MG63 (cell line): Measurements from ENCODE around the gene TMOD4. TPM values are rescaled to one million over a fixed set of nuclear protein-coding genes. Genes with fewer than 3 reads are reported as not detected.
"Not testable (repeated sequence)": the region's sequence is repeated elsewhere in the genome, so short reads cannot be mapped to it uniquely, and the experiment has no call there.

Experiments
- DNase-seq: peaks from one replicate; pipeline ENCODE4 v3.0.0-alpha.2; 2020
- H3K27me3 ChIP-seq: fragments of 250-450 bp; sonication (Bioruptor Pico); 2 replicates; pipeline ENCODE4 v1.5.1; 2020; ENCODE audit warnings: mild to moderate bottlenecking, moderate library complexity
- H3K36me3 ChIP-seq: fragments of 250-450 bp; sonication (Bioruptor Pico); 2 replicates; pipeline ENCODE4 v1.5.1; 2020; ENCODE audit warnings: mild to moderate bottlenecking, moderate library complexity
- H3K4me3 ChIP-seq: fragments of 250-450 bp; sonication (Bioruptor Pico); 2 replicates; pipeline ENCODE4 v1.5.1; 2020; ENCODE audit warnings: mild to moderate bottlenecking, moderate library complexity
- H3K9me3 ChIP-seq: fragments of 250-450 bp; sonication (Bioruptor Pico); 2 replicates; pipeline ENCODE4 v1.5.1; 2020; ENCODE audit warnings: mild to moderate bottlenecking, moderate library complexity
- total RNA-seq: library from RNA; depleted of rRNA; stranded (reverse); fragments of >200 nt; shearing (Covaris generic); gene quantifications from 2 replicates; pipeline ENCODE4 v1.2.3, GENCODE V29; 2014; ENCODE audit warnings: low replicate concordance; rRNA removed

Gene TMOD4
- not detected in 2 replicates for total RNA-seq

DNA sequence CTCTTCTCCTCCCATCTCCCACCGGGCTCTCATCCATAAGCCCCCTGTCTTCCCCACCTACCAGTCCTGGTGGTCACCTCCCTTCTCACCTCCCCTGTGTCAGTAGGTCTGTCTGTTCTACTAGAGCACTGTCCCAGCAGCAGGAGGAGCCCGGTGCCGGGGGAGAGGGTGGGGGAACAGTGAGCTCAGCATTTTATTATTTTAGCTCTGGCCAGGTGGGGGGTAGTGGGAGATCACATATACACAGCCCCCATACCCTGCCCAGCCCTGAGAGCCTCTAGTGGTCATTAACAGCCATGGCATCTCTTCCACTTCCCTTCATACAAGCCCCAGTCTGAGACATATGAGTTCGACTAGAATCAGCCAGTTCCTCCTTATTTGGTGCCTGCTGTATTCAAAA is at the start of gene TMOD4:
Gene TMOD4, minus strand, starts transcription at position 119 of the 400 bp plus-strand sequence. CDS start 1,106 bp downstream, outside the sequence.
- Histone ChIP-seq H3K9me3 (no peaks in the 10 kb centered on the region), H3K4me3 (no peak within 1 kb of the TSS), H3K27me3 (no peaks in the 10 kb centered on the region), H3K36me3 (peaks cover 26% of the 10 kb centered on the region)
- no peak for DNase-seq

DNA sequence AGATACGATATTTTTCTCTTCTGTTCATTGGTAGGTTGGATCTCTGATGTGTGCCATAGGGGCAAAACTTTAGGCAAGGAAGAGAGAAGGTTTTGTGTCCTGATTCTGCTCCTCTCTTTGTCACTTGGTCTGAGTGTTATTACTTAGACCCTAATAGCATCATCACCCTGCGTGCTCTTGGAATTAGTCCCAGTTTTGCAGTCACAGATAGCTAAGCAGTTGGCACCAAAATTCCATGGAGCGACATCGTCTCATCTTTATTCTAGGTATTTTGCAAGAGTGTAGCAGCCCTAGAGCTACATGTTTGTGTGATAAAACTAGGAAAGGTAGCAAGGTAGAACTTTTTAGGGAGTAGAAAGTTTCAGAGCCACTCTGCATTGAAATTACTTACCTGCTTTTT is 46.3 kb upstream of the TMOD4 start:
- peak; percentile 32 for DNase-seq
- H3K36me3 ChIP-seq: peaks cover 80% of the 10 kb centered on the region
- H3K4me3 ChIP-seq: no peak overlapping the region
- H3K27me3 ChIP-seq: no peaks in the 10 kb centered on the region
- H3K9me3 ChIP-seq: no peaks in the 10 kb centered on the region

DNA sequence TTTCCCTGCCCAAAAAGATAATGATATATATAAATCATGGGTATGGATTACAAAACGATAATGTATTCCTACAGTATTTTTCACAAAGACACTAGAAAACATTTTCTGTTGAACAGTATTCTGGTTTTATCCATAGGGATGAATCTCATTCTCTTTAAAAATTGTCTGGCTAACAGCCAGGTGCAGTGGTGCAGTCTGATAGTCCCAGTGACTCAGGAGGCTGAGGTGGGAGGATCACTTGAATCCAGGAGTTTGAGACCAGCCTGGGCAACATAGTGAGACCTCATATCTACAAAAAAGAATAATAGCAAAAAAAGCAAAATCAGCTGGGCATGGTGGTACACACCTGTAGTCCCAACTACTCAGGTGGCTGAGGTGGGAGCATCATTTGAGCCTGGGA is 45.8 kb upstream of the TMOD4 start:
- Histone ChIP-seq H3K9me3 (no peaks in the 10 kb centered on the region), H3K27me3 (no peaks in the 10 kb centered on the region), H3K4me3 (no peak overlapping the region), H3K36me3 (peaks cover 78% of the 10 kb centered on the region)
- DNase-seq: no peak

DNA sequence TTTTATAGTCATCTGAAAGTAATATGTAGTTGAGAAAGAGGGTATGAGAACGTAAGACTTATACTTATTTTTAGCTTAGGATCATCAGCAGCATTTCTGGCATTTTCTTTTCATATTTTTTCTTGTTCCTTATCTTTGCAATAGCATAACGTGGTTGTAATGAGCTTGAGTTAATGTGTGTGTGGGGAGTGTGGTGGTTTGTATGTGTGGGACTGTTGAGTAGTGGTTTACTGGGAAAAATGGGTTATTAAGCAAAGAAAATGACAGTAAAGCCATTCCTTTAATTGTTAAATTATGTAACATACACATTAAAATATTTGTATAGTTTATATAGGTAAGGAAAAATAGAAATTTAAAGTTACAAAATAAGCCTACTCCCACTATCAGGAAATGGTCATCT is 37.8 kb upstream of the TMOD4 start:
- Histone ChIP-seq H3K27me3 (no peaks in the 10 kb centered on the region), H3K9me3 (no peaks in the 10 kb centered on the region), H3K4me3 (no peak overlapping the region), H3K36me3 (peaks cover 77% of the 10 kb centered on the region)
- DNase-seq: no peak

DNA sequence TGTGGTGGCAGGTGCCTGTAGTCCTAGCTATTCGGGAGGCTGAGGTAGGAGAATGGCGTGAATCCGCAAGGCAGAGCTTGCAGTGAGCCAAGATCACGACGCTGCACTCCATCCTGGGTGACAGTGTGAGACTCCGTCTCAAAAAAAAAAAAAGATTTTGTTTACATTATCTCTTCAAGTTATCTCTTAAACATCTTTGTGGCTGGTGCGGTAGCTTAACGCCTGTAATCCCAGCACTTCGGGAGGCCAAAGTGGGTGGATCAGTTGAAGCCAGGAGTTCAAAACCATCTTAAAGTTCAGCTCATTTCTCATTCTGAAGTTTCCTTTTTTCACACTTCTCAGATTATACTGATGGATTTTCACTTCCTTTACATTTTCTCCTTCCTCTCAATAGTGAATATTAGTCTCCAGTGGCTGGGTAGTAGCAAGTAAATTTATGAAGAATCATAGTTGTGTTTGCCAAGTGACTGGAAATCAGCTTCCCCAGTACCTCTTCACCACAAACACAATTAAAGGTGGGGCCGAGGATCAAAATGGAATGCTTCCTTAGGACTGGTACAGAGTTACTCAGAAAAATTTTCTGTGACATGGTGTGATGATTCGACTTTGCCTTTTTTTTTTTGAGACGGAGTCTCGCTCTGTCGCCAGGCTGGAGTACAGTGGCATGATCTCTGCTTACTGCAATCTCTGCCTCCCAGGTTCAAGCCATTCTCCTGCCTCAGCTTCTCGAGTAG is 36.4 kb upstream of the TMOD4 start:
- H3K36me3 ChIP-seq: peaks cover 75% of the 10 kb centered on the region
- no peaks in the 10 kb centered on the region for H3K27me3 ChIP-seq
- no peaks in the 10 kb centered on the region for H3K9me3 ChIP-seq
- no peak for DNase-seq
- H3K4me3 ChIP-seq: no peak overlapping the region

DNA sequence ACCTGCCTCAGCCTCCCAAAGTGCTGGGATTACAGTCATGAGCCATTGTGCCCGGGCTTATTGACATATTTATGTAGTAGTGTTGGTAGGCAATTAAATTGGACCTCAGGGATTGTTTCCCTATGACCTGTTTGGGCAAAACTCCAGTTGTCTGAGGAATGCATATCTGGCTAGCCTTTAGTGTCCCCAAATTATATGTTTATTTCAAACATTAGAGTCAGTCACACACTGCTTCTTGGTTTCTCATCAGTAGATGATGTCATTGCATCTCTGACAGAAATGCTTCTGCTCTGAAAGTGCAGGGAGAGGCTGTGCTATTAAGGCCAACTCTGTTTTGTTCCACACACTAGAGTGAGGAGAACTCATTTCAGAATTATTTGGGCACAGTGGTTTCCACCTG is 35.0 kb upstream of the TMOD4 start:
- no peaks in the 10 kb centered on the region for H3K27me3 ChIP-seq
- H3K36me3 ChIP-seq: peaks cover 80% of the 10 kb centered on the region
- DNase-seq: no peak
- H3K9me3 ChIP-seq: no peaks in the 10 kb centered on the region
- H3K4me3 ChIP-seq: no peak overlapping the region

DNA sequence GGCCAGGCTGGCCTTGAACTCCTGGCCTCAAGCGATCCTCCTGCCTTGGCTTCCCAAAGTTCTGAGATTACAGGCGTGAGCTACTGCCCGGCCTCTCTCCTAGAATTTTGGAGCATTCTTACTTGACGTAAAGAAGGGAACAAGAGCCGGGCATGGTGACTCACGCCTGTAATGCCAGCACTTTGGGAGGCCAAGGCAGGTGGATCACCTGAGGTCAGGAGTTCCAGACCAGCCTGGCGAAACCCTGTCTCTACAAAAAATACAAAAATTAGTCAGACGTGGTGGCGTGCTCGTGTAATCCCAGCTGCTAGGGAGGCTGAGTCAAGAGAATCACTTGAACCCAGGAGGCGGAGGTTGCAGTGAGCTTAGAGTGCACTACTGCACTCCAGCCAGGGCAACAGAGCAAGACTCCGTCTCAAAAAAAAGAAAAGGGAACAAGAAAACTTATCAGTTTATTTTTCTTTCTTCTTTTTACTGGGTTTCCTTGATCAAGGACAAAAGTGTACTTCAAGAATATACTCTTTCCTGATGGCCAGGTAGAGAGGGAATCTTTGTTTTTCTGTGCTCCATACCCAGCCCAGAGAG is 29.7 kb upstream of the TMOD4 start:
- peaks cover 87% of the 10 kb centered on the region for H3K36me3 ChIP-seq
- not testable (repeated sequence) for DNase-seq, H3K27me3 ChIP-seq

DNA sequence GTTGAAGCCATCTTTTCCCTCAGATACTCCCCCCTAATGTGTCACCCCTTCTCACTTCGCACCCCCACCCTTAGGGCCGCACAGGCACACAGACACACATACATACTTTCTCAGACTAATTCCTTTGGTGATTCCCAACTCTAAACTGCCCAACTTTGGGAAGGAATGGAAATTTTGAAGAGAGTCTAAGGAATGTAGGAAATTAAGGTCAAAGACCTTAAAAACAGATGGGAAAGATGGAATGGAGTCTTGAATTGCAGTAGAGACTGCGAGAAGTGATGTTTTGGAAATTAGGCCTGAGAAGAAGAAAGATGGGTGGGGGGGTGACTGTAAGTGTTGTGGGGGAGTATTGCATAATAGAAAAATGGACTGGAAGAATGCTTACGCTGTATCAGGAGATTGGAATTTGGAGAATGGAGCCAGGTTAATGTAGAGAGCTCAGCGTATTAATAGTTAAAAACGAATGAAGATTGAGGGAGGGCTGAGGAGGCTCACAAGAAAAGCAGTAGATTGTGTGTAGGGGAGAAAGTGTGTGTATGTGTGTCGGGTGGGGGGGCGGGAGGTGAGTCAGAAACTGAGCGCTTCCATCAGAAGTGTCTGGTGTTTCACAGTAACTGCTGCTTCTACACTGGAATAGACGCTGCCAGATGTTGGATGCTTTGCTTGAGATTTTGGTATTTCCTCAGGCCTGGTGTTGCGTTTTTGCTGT is 24.2 kb upstream of the TMOD4 start:
- peak; percentile 57 for DNase-seq
- H3K36me3 ChIP-seq: peaks cover 53% of the 10 kb centered on the region
- H3K27me3 ChIP-seq: no peaks in the 10 kb centered on the region
- H3K9me3 ChIP-seq: no peaks in the 10 kb centered on the region
- peak overlapping the region; percentile 98 for H3K4me3 ChIP-seq

More for the DNA sequence above, 29.7 kb upstream of the TMOD4 start:
- not testable (repeated sequence) for H3K4me3 ChIP-seq, H3K9me3 ChIP-seq

DNA sequence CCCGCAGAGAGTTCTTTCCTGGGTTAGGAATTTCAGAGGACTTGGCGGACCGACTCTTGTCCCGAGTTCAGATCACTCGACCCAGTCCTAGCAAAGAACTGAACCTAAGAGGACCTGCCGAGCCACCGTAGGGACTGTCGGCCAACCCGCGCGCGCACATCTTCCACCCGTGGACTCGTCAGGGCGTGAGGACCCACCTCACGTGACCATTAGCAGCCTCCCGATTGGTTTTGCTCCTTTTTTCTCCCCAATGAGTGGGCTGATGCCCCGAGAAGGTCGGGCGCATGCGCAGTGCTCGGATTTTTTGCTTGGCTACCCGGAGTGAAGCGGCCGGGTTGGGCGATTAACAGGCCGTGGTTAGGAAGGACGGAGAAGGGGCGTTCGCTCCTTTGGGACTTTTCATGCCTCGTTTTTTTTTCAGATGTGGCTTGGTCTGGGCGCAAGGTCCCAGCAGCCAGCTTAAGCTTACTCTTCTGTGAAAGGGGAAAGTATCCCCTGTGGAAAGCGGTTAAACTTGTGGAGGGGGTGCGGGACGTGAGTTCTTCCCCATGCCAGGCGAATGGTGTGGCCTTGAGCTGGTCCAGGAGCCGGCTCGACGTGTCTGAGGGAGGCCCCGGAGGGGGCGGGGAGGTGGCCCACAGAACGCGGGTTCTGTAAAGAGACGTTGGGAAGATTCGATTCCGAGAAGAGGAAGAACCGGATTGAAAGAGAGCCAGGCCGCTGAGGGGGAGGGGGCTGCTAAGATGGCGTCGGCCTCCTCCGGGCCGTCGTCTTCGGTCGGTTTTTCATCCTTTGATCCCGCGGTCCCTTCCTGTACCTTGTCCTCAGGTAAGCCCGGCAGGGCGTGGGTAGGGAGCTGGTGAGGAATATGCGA is 22.7 kb upstream of the TMOD4 start, which contains the start of gene PIP5K1A:
Gene PIP5K1A, plus strand, starts transcription at position 299 of the 874 bp plus-strand sequence. Its CDS starts 445 bp downstream, at position 744.
- Histone ChIP-seq H3K9me3 (no peaks in the 10 kb centered on the region), H3K4me3 (peak within 1 kb of the TSS; percentile 98), H3K27me3 (no peaks in the 10 kb centered on the region), H3K36me3 (peaks cover 39% of the 10 kb centered on the region)
- DNase-seq: peak; percentile 99

DNA sequence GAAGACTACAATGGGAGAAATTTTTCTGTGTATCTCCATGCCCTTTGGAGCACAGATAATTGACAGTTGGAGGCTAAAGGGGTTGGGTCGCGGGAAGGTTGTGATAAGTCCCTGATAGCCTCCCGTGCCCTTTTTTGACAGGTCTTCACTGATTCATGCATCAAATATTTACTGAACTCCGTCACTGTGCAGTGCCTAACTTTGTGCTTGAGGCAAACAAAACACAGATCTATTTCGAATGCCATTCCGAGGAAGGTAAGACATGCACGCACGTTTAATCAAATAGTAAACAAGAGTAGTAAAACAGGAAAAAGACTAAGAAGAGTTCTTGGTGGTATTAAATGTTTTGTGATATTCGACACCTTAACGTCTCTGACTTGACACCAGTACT is 22.1 kb upstream of the TMOD4 start:
- no peaks in the 10 kb centered on the region for H3K27me3 ChIP-seq
- DNase-seq: no peak
- no peaks in the 10 kb centered on the region for H3K9me3 ChIP-seq
- H3K4me3 ChIP-seq: peak overlapping the region; percentile 98
- H3K36me3 ChIP-seq: peaks cover 33% of the 10 kb centered on the region

DNA sequence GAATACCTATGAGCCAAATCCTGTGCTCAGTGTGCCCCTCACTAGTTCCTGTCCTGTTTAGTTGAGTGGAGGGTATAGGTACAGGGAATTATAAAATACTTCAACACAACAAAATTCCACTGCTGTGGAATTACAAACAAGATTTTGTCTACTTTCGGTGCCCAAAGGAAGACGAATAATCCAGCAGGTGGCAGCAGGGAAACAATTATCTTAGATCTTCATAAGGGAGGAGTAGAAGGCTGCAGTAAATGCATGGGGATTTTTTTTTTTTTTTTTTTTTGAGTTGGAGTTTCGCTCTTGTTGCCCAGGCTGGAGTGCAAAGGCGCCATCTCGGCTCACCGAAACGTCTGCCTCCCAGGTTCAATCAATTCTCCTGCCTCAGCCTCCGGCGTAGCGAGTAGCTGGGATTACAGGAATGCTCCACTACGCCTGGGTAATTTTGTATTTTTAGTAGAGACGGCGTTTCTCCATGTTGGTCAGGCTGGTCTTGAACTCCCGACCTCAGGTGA is 20.6 kb upstream of the TMOD4 start:
- Histone ChIP-seq H3K4me3 (peak overlapping the region; percentile 30), H3K27me3 (no peaks in the 10 kb centered on the region), H3K36me3 (peaks cover 18% of the 10 kb centered on the region), H3K9me3 (no peaks in the 10 kb centered on the region)
- DNase-seq: peak; percentile 68

DNA sequence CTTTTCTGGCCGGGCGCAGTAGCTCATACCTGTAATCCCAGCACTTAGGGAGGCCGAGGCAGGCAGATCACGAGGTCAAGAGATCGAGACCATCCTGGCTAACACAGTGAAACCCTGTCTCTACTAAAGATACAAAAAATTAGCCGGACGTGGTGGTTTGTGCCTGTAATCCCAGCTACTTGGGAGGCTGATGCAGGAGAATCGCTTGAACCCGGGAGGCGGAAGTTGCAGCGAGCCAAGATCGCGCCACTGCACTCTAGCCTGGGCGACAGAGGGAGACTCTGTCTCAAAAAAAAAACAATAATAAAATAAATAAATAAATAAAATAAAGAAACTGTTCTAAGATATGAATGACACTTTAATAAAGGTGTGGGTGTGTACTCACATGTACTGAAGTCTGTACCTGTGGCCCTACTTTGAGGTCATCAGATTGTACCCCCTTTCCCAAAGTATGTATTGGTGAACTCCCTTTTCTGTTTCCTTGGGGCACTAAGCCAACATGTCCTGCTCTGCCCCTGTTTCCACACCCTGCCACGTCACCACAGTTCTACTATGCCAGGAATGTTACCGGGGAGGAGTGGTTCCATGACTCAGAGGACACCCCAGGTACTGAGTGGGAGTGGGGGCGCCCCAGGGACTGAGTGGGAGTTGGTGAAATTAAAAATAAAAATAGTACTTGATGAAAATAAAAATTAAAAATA is 19.3 kb upstream of the TMOD4 start:
- DNase-seq: peak; percentile 85
- H3K36me3 ChIP-seq: peaks cover 11% of the 10 kb centered on the region
- H3K9me3 ChIP-seq, H3K4me3 ChIP-seq, H3K27me3 ChIP-seq: not testable (repeated sequence)

DNA sequence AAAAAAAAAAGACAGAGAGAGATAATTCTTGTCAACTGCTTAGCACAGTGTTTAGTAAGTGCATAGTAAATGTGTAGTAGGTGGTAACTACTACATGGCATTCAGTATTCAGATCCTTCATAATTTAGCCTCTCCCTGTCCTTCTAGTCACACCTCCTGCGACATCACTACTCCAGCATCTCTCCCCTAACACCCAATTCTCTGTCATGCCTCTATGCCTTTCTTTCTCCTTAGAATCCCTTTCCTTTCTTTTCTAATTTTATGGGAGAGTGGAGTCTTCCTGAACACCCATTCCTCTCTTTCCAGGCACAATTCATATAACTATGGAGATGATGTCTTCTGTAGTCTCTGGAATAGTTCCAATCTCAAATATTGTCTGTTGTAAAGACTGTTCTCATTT is 18.1 kb upstream of the TMOD4 start:
- H3K27me3 ChIP-seq: no peaks in the 10 kb centered on the region
- no peaks in the 10 kb centered on the region for H3K9me3 ChIP-seq
- peaks cover 7% of the 10 kb centered on the region for H3K36me3 ChIP-seq
- H3K4me3 ChIP-seq: no peak overlapping the region
- DNase-seq: no peak

DNA sequence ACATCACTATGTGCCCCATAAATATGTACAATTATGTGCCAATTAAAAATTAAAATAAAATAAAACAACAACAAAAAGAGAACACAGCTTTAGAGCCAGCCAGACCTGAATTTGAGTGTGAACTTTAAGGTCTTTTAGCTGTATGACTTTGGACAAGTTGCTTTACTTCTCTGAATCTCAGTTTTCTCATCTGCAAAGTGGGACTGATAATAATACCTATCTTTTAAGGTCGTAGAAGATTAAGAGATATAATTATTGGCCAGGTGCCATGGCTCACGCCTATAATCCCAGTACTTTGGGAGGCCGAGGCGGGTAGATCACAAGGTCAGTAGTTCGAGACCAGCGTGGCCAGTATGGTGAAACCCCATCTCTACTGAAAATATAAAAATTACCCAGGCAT is 17.5 kb upstream of the TMOD4 start:
- Histone ChIP-seq H3K9me3 (no peaks in the 10 kb centered on the region), H3K27me3 (no peaks in the 10 kb centered on the region), H3K4me3 (no peak overlapping the region), H3K36me3 (peaks cover 4% of the 10 kb centered on the region; the same call in 1 of the 2 replicates)
- DNase-seq: no peak

DNA sequence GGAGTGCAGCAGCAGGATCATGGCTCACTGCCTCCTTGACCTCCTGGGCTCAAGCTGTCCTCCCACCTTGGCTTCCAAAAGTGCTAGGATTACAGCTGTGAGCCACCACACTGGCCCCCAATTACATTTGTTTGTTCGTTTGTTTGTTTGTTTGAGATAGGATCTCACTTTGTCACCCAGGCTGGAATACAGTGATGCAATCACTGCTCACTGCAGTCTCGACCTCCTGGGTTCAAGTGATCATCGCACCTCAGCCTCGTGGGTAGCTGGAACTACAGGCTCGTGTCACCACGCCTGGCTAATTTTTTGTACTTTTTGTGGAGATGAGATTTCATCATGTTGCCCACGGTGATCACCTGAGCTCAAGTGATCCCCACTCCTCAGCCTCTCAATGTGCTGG is 16.3 kb upstream of the TMOD4 start:
- Histone ChIP-seq H3K36me3 (peaks cover 4% of the 10 kb centered on the region; the same call in 1 of the 2 replicates), H3K27me3 (no peaks in the 10 kb centered on the region), H3K9me3 (no peaks in the 10 kb centered on the region), H3K4me3 (no peak overlapping the region)
- DNase-seq: no peak
